Sigmoid colon (tissue), 4 donors: Measurements from ENCODE around the gene PEX14.

Source experiments
- CTCF ChIP-seq, 4 experiments: fragments of 450-650 bp in 3 of 4; fragments of 200-600 bp in 1 of 4; IDR thresholded peaks; one replicate each; pipeline ENCODE4 v1.5.1; 2016 to 2019; ENCODE audit warnings: antibody characterized with exemption in 4 of 4, mild to moderate bottlenecking in 3 of 4, moderate library complexity in 2 of 4
- EP300 ChIP-seq, 4 donors: sonication (generic); formaldehyde crosslinking; IDR thresholded peaks; one replicate each; pipeline ENCODE4 v1.6.1; 2017; ENCODE audit warnings: antibody characterized with exemption in 4 of 4
- POLR2A ChIP-seq, 2 donors: fragments of 450-650 bp; IDR thresholded peaks; one replicate each; pipeline ENCODE4 v1.6.1; 2016; ENCODE audit warnings: antibody characterized with exemption in 2 of 2, mild to moderate bottlenecking in 2 of 2, moderate library complexity in 2 of 2
- POLR2AphosphoS5 ChIP-seq, 4 donors: sonication (generic); formaldehyde crosslinking; IDR thresholded peaks; one replicate each; pipeline ENCODE4 v1.6.1; 2017; ENCODE audit warnings: antibody characterized with exemption in 4 of 4

- no peak for TF ChIP-seq CTCF (IDR thresholded peaks at IDR 0.05)
- TF ChIP-seq POLR2AphosphoS5 (IDR thresholded peaks at IDR 0.05), result no peak
- no peak for TF ChIP-seq POLR2A (IDR thresholded peaks at IDR 0.05)
- no peak for TF ChIP-seq EP300 (IDR thresholded peaks at IDR 0.05)
Observed at GRCh38 chr1:10598389-10598702, 123.6 kb downstream of the PEX14 start.
